IPS-15b (cell line): ENCODE data around the gene TMTC3.
A peak's percentile ranks its signal among the peaks of the same experiment; 100 is the strongest.

ENCODE experiments used
- H3K27me3 ChIP-seq: one replicate; pipeline ENCODE4 v1.6.1; 2013; ENCODE audit warnings: low read length; ENCODE audit not compliant: control insufficient read depth, insufficient read depth
- H3K36me3 ChIP-seq: one replicate; pipeline ENCODE4 v1.6.1; 2013; ENCODE audit warnings: low read length; ENCODE audit not compliant: control insufficient read depth, insufficient read depth
- H3K4me1 ChIP-seq: one replicate; pipeline ENCODE4 v1.6.1; 2013; ENCODE audit warnings: mild to moderate bottlenecking, low read length; ENCODE audit not compliant: control insufficient read depth, insufficient read depth
- H3K4me3 ChIP-seq: one replicate; pipeline ENCODE4 v1.5.1; 2013; ENCODE audit warnings: low read depth, low read length
- H3K9ac ChIP-seq: one replicate; pipeline ENCODE4 v1.6.1; 2013; ENCODE audit warnings: low read depth, mild to moderate bottlenecking, low read length
- H3K9me3 ChIP-seq: one replicate; pipeline ENCODE4 v1.6.1; 2013; ENCODE audit warnings: mild to moderate bottlenecking, low read length; ENCODE audit not compliant: control insufficient read depth, insufficient read depth

The TMTC3 gene

GRCh38 chr12:88141425-88141773, 708 bp upstream of the TMTC3 start:
- Histone ChIP-seq H3K9me3 (no peaks in the 10 kb centered on the region), H3K36me3 (no peaks in the 10 kb centered on the region), H3K9ac (peak overlapping the region; percentile 60), H3K27me3 (no peaks in the 10 kb centered on the region), H3K4me3 (peak overlapping the region; percentile 97), H3K4me1 (peaks cover 22% of the 10 kb centered on the region)

- no peaks in the 10 kb centered on the region for H3K27me3 ChIP-seq
- peak overlapping the region; percentile 68 for H3K9ac ChIP-seq
- no peaks in the 10 kb centered on the region for H3K9me3 ChIP-seq
- peaks cover 22% of the 10 kb centered on the region for H3K4me1 ChIP-seq
- peak overlapping the region; percentile 94 for H3K4me3 ChIP-seq
- no peaks in the 10 kb centered on the region for H3K36me3 ChIP-seq
Observed at GRCh38 chr12:88142610-88142991, 494 bp downstream of the TMTC3 start.

- H3K4me3 ChIP-seq, result peak overlapping the region; percentile 27
- no peaks in the 10 kb centered on the region for H3K36me3 ChIP-seq
- no peak overlapping the region for H3K9ac ChIP-seq
- no peaks in the 10 kb centered on the region for H3K27me3 ChIP-seq
- H3K9me3 ChIP-seq, result no peaks in the 10 kb centered on the region
- H3K4me1 ChIP-seq, result peaks cover 22% of the 10 kb centered on the region
Observed at GRCh38 chr12:88144037-88144436, 1.9 kb downstream of the TMTC3 start.

- H3K4me3 ChIP-seq, result peak overlapping the region; percentile 1
- no peak overlapping the region for H3K9ac ChIP-seq
- H3K9me3 ChIP-seq, result no peaks in the 10 kb centered on the region
- no peaks in the 10 kb centered on the region for H3K27me3 ChIP-seq
- H3K4me1 ChIP-seq, result peaks cover 22% of the 10 kb centered on the region
- H3K36me3 ChIP-seq, result no peaks in the 10 kb centered on the region
Observed at GRCh38 chr12:88144546-88145468, 2.7 kb downstream of the TMTC3 start.

- Histone ChIP-seq H3K27me3 (no peaks in the 10 kb centered on the region), H3K9ac (no peak overlapping the region), H3K9me3 (no peaks in the 10 kb centered on the region), H3K4me1 (peaks cover 22% of the 10 kb centered on the region), H3K36me3 (no peaks in the 10 kb centered on the region), H3K4me3 (no peak overlapping the region)
Observed at GRCh38 chr12:88145567-88146505, 3.7 kb downstream of the TMTC3 start.

GRCh38 chr12:88150063-88150462, 8.0 kb downstream of the TMTC3 start:
- no peak overlapping the region for H3K4me3 ChIP-seq
- peaks cover 15% of the 10 kb centered on the region for H3K4me1 ChIP-seq
- no peaks in the 10 kb centered on the region for H3K36me3 ChIP-seq
- no peaks in the 10 kb centered on the region for H3K9me3 ChIP-seq
- H3K27me3 ChIP-seq, result no peaks in the 10 kb centered on the region
- no peak overlapping the region for H3K9ac ChIP-seq

GRCh38 chr12:88153959-88154358, 11.9 kb downstream of the TMTC3 start:
- Histone ChIP-seq H3K9me3 (no peaks in the 10 kb centered on the region), H3K9ac (no peak overlapping the region), H3K4me1 (peaks cover 12% of the 10 kb centered on the region), H3K27me3 (no peaks in the 10 kb centered on the region), H3K4me3 (no peak overlapping the region), H3K36me3 (no peaks in the 10 kb centered on the region)

- no peak overlapping the region for H3K9ac ChIP-seq
- peaks cover 12% of the 10 kb centered on the region for H3K4me1 ChIP-seq
- H3K27me3 ChIP-seq, result no peaks in the 10 kb centered on the region
- H3K4me3 ChIP-seq, result no peak overlapping the region
- H3K9me3 ChIP-seq, result no peaks in the 10 kb centered on the region
- no peaks in the 10 kb centered on the region for H3K36me3 ChIP-seq
Observed at GRCh38 chr12:88156075-88156654, 14.1 kb downstream of the TMTC3 start.

- Histone ChIP-seq H3K9me3 (no peaks in the 10 kb centered on the region), H3K4me1 (no peaks in the 10 kb centered on the region), H3K4me3 (no peak overlapping the region), H3K27me3 (no peaks in the 10 kb centered on the region), H3K36me3 (no peaks in the 10 kb centered on the region), H3K9ac (no peak overlapping the region)
Observed at GRCh38 chr12:88163371-88163770, 21.3 kb downstream of the TMTC3 start.

GRCh38 chr12:88166179-88166578, 24.1 kb downstream of the TMTC3 start:
- no peaks in the 10 kb centered on the region for H3K4me1 ChIP-seq
- H3K9ac ChIP-seq, result no peak overlapping the region
- no peak overlapping the region for H3K4me3 ChIP-seq
- no peaks in the 10 kb centered on the region for H3K9me3 ChIP-seq
- no peaks in the 10 kb centered on the region for H3K27me3 ChIP-seq
- no peaks in the 10 kb centered on the region for H3K36me3 ChIP-seq

- Histone ChIP-seq H3K27me3 (no peaks in the 10 kb centered on the region), H3K9me3 (no peaks in the 10 kb centered on the region), H3K4me3 (no peak overlapping the region), H3K9ac (no peak overlapping the region), H3K36me3 (no peaks in the 10 kb centered on the region), H3K4me1 (no peaks in the 10 kb centered on the region)
Observed at GRCh38 chr12:88167384-88167783, 25.3 kb downstream of the TMTC3 start.
